ENCODE measurements around the gene ZNF584.

Gene ZNF584

GRCh38 chr19:58417071-58417470 is 8.6 kb downstream of the ZNF584 start:
- Histone ChIP-seq H3K4me1 (no peaks in the 10 kb centered on the region), H3K9me3 (ENCODE audit: control insufficient read depth, low read length) (no peaks in the 10 kb centered on the region), H3K27ac (no peak overlapping the region), H3K27me3 (ENCODE audit: control insufficient read depth, insufficient read depth, low read length) (no peaks in the 10 kb centered on the region), H3K9ac (no peak overlapping the region), H3K4me2 (ENCODE audit: low read length) (no peak overlapping the region), H3K4me3 (ENCODE audit: low read depth, low read length) (no peak overlapping the region), H3K79me2 (peaks cover 25% of the 10 kb centered on the region), H2AFZ (no peak overlapping the region), H3K36me3 (ENCODE audit: control insufficient read depth, insufficient read depth, low read length) (no peaks in the 10 kb centered on the region)
- TF ChIP-seq CTCF (IDR thresholded peaks at IDR 0.05), result no peak

GRCh38 chr19:58428617-58429016 is 20.2 kb downstream of the ZNF584 start:
- peaks cover 17% of the 10 kb centered on the region for H3K9me3 ChIP-seq (ENCODE audit: control insufficient read depth, low read length)

GRCh38 chr19:58429745-58430144 is 21.3 kb downstream of the ZNF584 start:
- Histone ChIP-seq H3K9me3 (ENCODE audit: control insufficient read depth, low read length) (peaks cover 29% of the 10 kb centered on the region), H3K4me2 (ENCODE audit: low read length) (no peak overlapping the region), H3K9ac (no peak overlapping the region), H3K4me1 (no peaks in the 10 kb centered on the region), H3K36me3 (ENCODE audit: control insufficient read depth, insufficient read depth, low read length) (peaks cover 19% of the 10 kb centered on the region), H3K27ac (no peak overlapping the region), H3K27me3 (ENCODE audit: control insufficient read depth, insufficient read depth, low read length) (no peaks in the 10 kb centered on the region), H3K79me2 (no peaks in the 10 kb centered on the region), H2AFZ (no peak overlapping the region), H3K4me3 (ENCODE audit: low read depth, low read length) (no peak overlapping the region)
- no peak for TF ChIP-seq CTCF (IDR thresholded peaks at IDR 0.05)

More at GRCh38 chr19:58428617-58429016, 20.2 kb downstream of the ZNF584 start:
- no peaks in the 10 kb centered on the region for H3K27me3 ChIP-seq (ENCODE audit: control insufficient read depth, insufficient read depth, low read length)
- no peak overlapping the region for H3K4me2 ChIP-seq (ENCODE audit: low read length)
- H3K9ac ChIP-seq, result no peak overlapping the region
- H3K4me3 ChIP-seq (ENCODE audit: low read depth, low read length), result no peak overlapping the region
- no peak overlapping the region for H2AFZ ChIP-seq
- H3K36me3 ChIP-seq (ENCODE audit: control insufficient read depth, insufficient read depth, low read length), result peaks cover 10% of the 10 kb centered on the region
- H3K4me1 ChIP-seq, result no peaks in the 10 kb centered on the region
- TF ChIP-seq CTCF (IDR thresholded peaks at IDR 0.05), result no peak
- H3K27ac ChIP-seq, result no peak overlapping the region
- H3K79me2 ChIP-seq, result no peaks in the 10 kb centered on the region

- peaks cover 29% of the 10 kb centered on the region for H3K9me3 ChIP-seq (ENCODE audit: control insufficient read depth, low read length)
- no peak for TF ChIP-seq CTCF (IDR thresholded peaks at IDR 0.05)
Observed at GRCh38 chr19:58434217-58434616, 25.8 kb downstream of the ZNF584 start.

More at GRCh38 chr19:58434217-58434616, 25.8 kb downstream of the ZNF584 start:
- H3K27ac ChIP-seq, result no peak overlapping the region
- H3K36me3 ChIP-seq (ENCODE audit: control insufficient read depth, insufficient read depth, low read length), result peaks cover 30% of the 10 kb centered on the region
- no peak overlapping the region for H2AFZ ChIP-seq
- no peak overlapping the region for H3K4me3 ChIP-seq (ENCODE audit: low read depth, low read length)
- H3K79me2 ChIP-seq, result peaks cover 7% of the 10 kb centered on the region
- H3K27me3 ChIP-seq (ENCODE audit: control insufficient read depth, insufficient read depth, low read length), result no peaks in the 10 kb centered on the region
- no peak overlapping the region for H3K4me2 ChIP-seq (ENCODE audit: low read length)
- H3K4me1 ChIP-seq, result peaks cover 5% of the 10 kb centered on the region
- H3K9ac ChIP-seq, result no peak overlapping the region
